H1 (cell line): ENCODE data around the gene F7. TPM values are rescaled to one million over a fixed set of nuclear protein-coding genes. Genes with fewer than 3 reads are reported as not detected.

ENCODE experiments used
- RBBP5 ChIP-seq: IDR thresholded peaks from 2 replicates; pipeline ENCODE4 v1.7.1; 2012; ENCODE audit warnings: low read depth, mild to moderate bottlenecking, inconsistent platforms, low read length, moderate library complexity, borderline replicate concordance
- polyA plus RNA-seq, 7 experiments: library from polyadenylated mRNA; depleted of rRNA in 3 of 7; stranded (reverse) in 5 of 7; unstranded in 2 of 7; fragments of >200 nt in 5 of 7; fragments of 200-250 nt in 2 of 7; gene quantifications; 1 replicate in 5 of 7; 2 replicates in 1 of 7; 4 replicates in 1 of 7; pipeline versions ENCODE4 v1.2.1 to v1.2.3, GENCODE V29; 2011 to 2013; ENCODE audit warnings: missing spikeins in 2 of 7, mixed read lengths in 2 of 7
- total RNA-seq: library from RNA; stranded (reverse); fragmentation: NEBNext Ultra II Directional; extraction: Animal tissue kit (Norgen Biotek cat#: 25700); gene quantifications from 2 replicates; pipeline ENCODE4 v1.2.1, GENCODE V29; 2021

The F7 gene
- total and polyA plus RNA-seq, 2 of the 8 experiments (the other 6 are each of a cell fraction or from before 2014, with no cell fraction given) = 0.43 to 0.98 TPM

GRCh38 chr13:113110048-113110851 is 4.7 kb downstream of the F7 start (continued):
- no peak for TF ChIP-seq RBBP5
